Activated gamma-delta T cell treated with Interleukin-2 at 50 U/mL for 16 hours (primary cell): ENCODE measurements around the gene RMI1.
"Not testable (repeated sequence)": the region's sequence is repeated elsewhere in the genome, so short reads cannot be mapped to it uniquely, and the experiment has no call there.

Experiments
- DNase-seq: peaks from one replicate; pipeline ENCODE4 v3.0.0-alpha.2; 2020

The RMI1 gene

DNA sequence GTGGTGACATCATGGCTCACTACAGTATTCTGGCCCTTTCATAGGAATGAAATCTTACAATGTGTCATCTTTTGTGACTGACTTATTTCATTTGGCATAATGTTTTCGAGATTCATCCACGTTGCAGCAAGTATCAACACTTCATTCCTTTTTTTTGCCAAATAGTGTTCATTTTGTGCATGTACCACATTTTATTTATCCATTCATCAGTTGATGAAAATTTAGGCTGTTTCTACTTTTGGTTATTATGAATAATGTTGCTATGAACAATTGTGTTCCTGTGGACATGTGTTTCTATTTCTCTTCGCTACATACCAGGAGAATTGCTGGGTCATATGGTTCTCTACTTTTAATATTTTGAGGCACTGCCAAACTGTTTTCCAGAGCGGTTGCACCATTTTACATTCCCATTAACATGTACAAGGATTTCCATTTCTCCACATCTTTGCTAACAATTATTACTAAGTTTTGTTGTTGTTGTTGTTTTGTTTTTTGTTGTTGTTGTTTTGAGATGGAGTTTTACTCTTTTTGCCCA is 43.5 kb downstream of the RMI1 start:
- no peak for DNase-seq

GRCh38 chr9:84027201-84027600 is 46.6 kb downstream of the RMI1 start:
- DNase-seq, result no peak

GRCh38 chr9:84031534-84031933 is 50.9 kb downstream of the RMI1 start:
- no peak for DNase-seq

DNA sequence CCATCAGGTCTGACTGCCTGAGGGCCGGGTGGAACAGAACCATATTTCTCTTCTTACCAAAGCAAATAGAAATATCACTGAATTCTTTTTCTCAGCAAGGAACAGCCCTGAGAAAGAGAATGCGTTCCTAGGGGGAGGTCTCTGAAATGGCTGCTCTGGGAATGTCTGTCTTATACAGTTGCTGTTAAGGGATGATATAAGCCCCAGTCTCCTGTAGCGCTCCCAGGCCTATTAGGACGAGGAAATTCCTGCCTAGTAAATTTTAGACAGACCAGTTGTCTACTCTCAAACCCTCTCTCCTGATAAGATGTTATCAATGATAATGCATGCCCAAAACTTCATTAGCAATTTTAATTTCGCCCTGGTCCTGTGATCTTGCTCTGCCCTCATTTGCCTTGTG is 61.3 kb downstream of the RMI1 start:
- DNase-seq, result not testable (repeated sequence)

- no peak for DNase-seq
These were observed 65.0 kb downstream of the RMI1 start for GRCh38 chr9:84045481-84046097.
